Measurements from ENCODE around the gene JAG2. TPM values are rescaled to one million over a fixed set of nuclear protein-coding genes. Genes with fewer than 3 reads are reported as not detected.

JAG2 gene
- polyA plus RNA-seq, 3 donors: 8.8 to 33.1 (median 19.0) TPM

- no peak overlapping the region for H3K27ac ChIP-seq (ENCODE audit: low read depth, low read length)
- WGBS, 3 donors: 39 to 47% (median 47%) methylated on average over 19 to 21 of the region's 21 CpGs
These were observed 36.5 kb upstream of the JAG2 start for GRCh38 chr14:105204931-105205672.

GRCh38 chr14:105204206-105204930 is 35.8 kb upstream of the JAG2 start:
- WGBS, 3 donors: 34 to 55% (median 54%) methylated on average over 22 to 24 of the region's 24 CpGs
- H3K27ac ChIP-seq (ENCODE audit: low read depth, low read length): no peak overlapping the region

DNA sequence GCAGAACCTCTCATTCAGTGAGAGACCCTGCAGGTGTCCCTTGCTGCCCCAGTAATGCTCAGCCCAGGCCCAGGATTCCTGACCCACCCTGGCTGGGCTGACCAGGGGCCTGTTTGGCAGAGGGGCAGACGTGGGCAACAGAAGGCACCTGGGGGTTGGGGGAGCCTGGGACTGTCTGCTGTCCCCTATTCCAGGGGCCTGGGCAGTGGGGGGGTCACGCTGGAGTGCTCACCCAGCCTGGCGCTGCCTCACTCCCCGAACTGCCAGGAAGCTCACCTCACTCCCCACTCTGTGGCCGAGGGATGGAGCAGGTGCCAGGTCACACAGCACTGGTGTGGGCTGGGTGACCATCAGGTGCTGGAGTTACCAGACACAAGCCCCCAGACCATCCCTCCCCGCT is 35.1 kb upstream of the JAG2 start:
- no peak overlapping the region for H3K27ac ChIP-seq (ENCODE audit: low read depth, low read length)
- 58 to 78% (median 75%) methylated on average over 6 of the region's 6 CpGs for WGBS, 3 donors

DNA sequence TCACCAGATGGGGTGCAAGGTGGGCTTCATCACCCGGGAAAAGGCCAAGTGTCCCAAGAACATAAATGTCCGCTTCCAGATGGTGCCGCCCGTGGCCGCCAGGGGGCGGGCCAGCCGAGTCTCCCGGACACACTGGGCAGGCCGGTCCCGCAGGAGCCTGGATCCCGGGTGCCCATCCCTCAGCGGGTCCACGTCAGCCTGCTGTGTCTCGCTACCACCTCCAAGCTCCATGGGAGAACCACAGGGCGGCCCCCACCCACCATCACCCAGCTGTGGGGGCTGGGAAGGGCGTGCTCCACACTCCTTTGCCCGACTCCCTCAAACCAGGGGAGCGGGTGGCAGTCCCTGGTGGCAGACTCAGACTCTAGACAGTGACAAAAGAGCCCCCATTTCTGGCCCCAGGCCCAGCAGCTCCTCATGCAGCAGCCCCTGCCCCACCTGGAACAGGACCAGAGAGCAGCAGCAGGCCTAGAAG is 34.5 kb upstream of the JAG2 start:
- no peak overlapping the region for H3K27ac ChIP-seq (ENCODE audit: low read depth, low read length)
- 4 to 11% (median 8%) methylated on average over 18 of the region's 18 CpGs for WGBS, 3 donors

DNA sequence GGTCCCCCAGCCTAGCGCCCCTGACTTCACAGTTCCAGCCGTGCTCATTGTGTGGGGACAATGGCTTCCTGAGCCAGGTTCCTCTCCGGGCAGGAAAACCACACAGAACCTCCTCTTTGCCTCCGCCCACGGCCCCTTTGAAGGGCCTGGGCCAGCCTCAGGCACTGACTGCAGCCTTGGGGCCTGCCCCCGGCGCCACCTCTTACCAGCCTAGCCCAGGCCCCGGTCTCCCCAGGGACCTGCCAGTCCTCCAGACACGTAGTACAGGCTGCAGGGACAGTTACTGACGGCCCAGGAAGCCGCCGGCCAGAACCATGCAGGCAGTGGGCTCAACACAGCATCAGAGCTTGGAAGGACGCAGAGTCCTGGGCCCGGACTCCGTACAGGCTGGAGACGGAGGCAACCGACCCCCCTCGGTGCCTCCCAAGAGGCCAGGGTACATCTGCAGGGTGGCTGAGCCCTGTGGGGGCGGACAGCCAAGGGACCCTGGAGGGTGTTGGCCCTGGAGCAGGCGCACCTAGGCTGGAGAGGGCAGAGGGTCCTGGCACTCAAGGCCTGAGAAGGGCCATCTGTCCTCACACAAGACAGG is 33.4 kb upstream of the JAG2 start:
- no peak overlapping the region for H3K27ac ChIP-seq (ENCODE audit: low read depth, low read length)
- WGBS, 3 donors: 32 to 60% (median 36%) methylated on average over 20 of the region's 20 CpGs

GRCh38 chr14:105201156-105201924 is 32.8 kb upstream of the JAG2 start:
- H3K27ac ChIP-seq (ENCODE audit: low read depth, low read length): no peak overlapping the region
- 41 to 55% (median 47%) methylated on average over 28 of the region's 28 CpGs for WGBS, 3 donors

GRCh38 chr14:105200641-105201040 is 32.1 kb upstream of the JAG2 start:
- no peak overlapping the region for H3K27ac ChIP-seq (ENCODE audit: low read depth, low read length)
- 61 to 79% (median 64%) methylated on average over 16 of the region's 16 CpGs for WGBS, 3 donors

GRCh38 chr14:105200074-105200473 is 31.5 kb upstream of the JAG2 start:
- H3K27ac ChIP-seq (ENCODE audit: low read depth, low read length): no peak overlapping the region
- WGBS, 3 donors: 63 to 88% (median 79%) methylated on average over 10 of the region's 10 CpGs

DNA sequence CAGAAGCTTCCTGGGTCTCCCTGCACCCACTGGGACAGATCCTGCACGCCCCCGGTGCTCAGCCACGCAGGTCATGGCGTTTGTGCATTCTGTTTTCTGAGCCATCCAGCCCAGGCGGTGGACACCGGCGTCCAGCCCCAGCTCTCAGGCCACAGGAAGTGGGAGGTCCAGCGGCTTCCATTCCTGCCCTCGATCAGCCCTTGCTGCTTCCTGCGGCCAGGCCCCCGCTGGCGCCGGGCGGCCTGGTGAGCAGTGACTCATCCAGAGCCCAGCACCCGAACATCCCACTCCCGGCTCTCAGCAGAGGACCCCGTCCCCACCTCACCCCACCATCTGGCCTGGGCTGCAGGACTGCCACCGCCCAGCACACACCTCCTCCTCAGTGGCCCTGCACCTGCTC is 30.5 kb upstream of the JAG2 start:
- no peak overlapping the region for H3K27ac ChIP-seq (ENCODE audit: low read depth, low read length)
- WGBS, 3 donors: 39 to 62% (median 47%) methylated on average over 17 to 18 of the region's 18 CpGs

DNA sequence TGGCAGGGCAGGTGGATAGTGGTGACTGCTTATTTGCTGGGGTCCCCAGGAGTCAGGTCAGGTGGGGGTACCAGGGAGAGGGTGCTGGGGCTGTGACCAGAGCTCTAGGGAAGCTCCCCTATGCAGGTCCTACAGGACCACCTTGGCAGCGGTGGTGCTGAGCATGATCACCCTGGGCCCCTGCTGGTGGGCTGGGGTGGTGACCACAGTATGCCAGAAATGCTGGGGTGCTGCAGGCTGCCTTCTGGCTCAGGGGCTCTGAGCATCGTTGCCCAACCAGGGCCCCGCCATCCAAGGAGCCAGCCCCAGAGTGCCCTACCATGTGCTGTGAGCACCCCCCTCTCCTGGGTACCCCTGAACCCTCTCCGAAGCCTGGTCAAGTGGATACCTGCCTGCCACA is 30.0 kb upstream of the JAG2 start:
- H3K27ac ChIP-seq (ENCODE audit: low read depth, low read length): no peak overlapping the region
- 80 to 89% (median 87%) methylated on average over 4 of the region's 4 CpGs for WGBS, 3 donors

GRCh38 chr14:105197211-105197641 is 28.6 kb upstream of the JAG2 start:
- H3K27ac ChIP-seq (ENCODE audit: low read depth, low read length): no peak overlapping the region
- WGBS, 3 donors: 5 to 27% (median 6%) methylated on average over 15 of the region's 15 CpGs

GRCh38 chr14:105196265-105196960 is 27.8 kb upstream of the JAG2 start:
- WGBS, 3 donors: 4 to 21% (median 4%) methylated on average over 29 to 58 of the region's 58 CpGs
- H3K27ac ChIP-seq (ENCODE audit: low read depth, low read length): no peak overlapping the region

- H3K27ac ChIP-seq (ENCODE audit: low read depth, low read length): no peak overlapping the region
- WGBS, 3 donors: 18 to 62% (median 19%) methylated on average over 23 to 25 of the region's 25 CpGs
These were observed 27.1 kb upstream of the JAG2 start for GRCh38 chr14:105195522-105196264.

DNA sequence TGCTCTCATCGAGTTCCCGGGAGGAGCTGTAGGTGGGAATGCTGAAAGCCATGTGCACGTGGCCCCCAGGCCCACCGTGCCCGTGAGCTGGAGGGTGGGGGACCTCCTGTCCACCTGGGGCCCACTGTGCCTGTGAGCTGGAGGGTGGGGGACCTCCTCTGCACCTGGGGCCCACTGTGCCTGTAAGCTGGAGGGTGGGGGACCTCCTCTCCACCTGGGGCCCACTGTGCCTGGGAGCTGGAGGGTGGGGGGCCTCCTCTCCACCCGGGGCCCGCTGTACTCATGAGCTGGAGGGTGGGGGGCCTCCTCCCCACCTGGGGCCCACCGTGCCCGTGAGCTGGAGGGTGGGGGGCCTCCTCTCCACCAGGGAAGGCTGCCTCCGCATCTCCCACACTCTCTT is 26.5 kb upstream of the JAG2 start:
- no peak overlapping the region for H3K27ac ChIP-seq (ENCODE audit: low read depth, low read length)
- WGBS, 3 donors: 72 to 74% (median 74%) methylated on average over 9 to 10 of the region's 10 CpGs

- H3K27ac ChIP-seq (ENCODE audit: low read depth, low read length): no peak overlapping the region
- 31 to 49% (median 39%) methylated on average over 16 to 17 of the region's 17 CpGs for WGBS, 3 donors
These were observed 25.6 kb upstream of the JAG2 start for GRCh38 chr14:105193916-105194782.

DNA sequence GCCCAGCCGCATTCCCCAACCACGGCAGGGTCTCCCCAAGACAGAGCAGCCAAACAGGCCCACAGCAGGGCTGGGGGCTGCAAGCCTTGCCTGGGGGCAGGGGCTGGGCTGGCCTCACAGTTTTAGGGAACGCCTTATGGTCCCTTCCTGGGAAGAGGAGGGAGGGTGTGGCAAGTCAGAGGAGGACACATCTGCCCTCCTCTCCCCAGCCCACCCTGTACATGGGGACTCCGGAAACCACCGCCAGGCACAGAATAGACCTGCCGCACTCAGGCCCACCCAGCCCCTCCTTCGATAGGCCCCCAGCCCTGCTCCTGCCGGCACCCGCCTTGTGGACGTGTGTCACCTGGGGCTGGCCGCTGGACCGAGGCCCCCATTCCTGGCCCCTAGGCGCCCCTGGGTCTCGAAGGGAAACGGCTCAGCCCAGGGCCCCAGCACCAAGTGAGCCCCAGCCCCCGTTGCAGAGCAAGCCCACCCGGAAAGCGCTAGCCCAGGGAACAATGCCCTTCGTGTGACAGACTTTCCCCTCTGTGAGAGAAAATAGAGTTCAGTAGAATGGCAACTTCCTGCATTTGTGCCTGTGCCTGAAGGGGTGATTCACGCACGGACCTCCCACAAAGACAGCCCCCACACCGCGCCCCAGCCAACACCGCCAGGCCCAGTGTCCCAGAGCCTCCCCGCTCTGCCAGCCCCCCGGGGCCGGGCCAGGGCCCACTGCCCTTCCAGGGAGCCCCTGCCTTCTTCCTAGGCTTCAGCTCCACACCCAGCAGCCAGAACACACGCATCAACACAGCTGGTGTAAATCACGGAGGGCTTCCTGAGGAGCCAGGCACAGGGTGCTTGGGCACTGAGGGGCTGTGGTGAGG is 24.5 kb upstream of the JAG2 start:
- no peak overlapping the region for H3K27ac ChIP-seq (ENCODE audit: low read depth, low read length)
- 16 to 49% (median 17%) methylated on average over 28 to 29 of the region's 29 CpGs for WGBS, 3 donors
